Right forelimb (tissue), 1 donor: ENCODE data around the gene FSTL4.

Source experiments
- DNase-seq: peaks from one replicate; pipeline ENCODE4 v3.0.0-alpha.2; 2018

The FSTL4 gene

DNA sequence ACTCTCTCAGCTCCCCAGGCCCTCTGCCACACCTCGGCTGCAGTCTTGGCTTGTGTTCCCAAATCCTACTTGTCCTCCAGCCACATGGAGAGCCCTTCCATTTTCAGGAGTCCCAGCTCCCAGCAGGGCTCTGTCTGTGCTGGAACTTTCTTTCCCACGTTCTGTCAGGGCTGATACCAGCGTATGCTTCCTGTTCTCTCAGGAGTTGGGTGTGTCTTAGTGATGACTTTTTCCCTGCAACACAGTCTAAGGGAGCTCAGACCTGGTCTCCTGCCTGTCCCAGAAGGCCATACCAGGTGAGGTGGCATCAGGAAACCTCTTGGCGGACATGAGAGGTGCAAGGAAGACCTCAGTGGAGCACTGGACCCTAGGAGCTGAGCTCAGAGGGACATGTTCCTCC lies 334.0 kb downstream of the FSTL4 start:
- DNase-seq = no peak

DNA sequence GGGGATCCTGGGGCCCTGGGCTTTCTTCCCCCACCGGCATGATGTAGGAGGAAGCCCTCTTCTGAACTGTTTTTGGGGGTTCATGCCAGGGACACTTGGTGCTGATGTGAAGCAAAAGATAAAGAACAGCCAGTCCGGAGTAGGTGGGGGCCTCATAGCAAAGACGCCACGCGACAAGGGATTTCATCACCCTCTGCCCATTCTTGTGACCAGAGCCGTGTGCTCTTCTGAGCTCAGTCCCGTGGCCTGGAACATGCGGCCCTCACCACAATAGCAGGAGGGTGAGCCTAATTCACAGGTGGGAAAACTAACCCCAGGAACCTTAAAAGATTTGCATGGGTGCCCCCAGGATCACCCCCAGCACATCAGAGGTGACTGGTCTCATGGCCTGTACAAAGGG lies 334.6 kb downstream of the FSTL4 start:
- no peak for DNase-seq

DNA sequence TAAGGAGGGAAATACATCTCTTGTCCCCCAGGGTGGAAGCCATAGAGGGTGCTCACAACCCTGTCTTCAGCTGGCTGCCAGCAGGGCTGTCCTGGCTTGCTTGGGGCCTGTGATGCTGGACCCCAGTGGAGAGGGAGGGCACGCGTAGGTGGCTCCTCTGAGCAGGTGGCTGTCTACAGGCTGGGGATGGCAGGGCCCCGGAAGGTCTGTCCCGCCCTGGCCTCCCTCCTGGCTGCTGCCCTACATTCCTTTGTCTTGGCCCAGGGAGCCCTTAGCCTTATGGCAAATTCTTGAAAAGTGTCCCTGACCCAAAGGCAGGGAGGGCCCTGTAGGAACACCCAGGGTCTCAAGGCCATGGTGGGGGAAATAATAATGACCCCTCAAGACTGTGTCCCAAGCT lies 336.2 kb downstream of the FSTL4 start:
- DNase-seq = no peak

DNA sequence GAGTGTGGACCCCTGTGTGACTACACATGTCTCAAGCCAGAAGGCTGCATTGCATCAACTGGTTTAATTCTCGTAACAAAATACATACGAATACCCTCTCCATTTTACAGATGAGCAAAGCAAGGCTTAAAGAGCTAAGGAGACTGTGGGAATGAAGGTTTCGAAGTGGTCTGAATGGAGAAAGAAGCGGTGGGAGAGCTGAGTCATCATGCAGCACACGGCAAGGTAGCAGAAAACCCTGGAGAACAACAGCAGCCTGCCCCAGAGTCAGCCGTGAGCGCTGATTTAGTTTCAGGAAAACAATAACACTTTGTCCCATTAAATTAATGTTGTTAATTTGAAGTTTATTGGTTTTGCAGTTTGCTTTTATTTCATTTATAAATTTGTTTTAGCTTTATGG lies 336.7 kb downstream of the FSTL4 start:
- DNase-seq = no peak

DNA sequence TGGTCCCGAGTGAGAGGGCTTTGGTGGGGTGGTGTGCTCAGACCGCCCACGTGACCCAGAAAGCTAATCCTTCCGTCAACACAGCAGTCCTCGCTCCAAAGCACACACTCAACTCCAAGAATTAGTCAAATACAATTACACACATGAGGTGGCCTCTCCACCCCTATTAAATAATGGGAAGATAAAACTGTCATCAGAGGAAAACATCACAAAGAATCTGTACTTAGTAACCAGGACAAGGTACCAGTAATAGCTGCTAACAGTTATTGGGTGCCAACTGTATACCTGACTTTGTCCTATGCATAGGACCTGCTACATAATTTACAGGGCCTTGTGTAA lies 337.8 kb downstream of the FSTL4 start:
- DNase-seq = no peak

DNA sequence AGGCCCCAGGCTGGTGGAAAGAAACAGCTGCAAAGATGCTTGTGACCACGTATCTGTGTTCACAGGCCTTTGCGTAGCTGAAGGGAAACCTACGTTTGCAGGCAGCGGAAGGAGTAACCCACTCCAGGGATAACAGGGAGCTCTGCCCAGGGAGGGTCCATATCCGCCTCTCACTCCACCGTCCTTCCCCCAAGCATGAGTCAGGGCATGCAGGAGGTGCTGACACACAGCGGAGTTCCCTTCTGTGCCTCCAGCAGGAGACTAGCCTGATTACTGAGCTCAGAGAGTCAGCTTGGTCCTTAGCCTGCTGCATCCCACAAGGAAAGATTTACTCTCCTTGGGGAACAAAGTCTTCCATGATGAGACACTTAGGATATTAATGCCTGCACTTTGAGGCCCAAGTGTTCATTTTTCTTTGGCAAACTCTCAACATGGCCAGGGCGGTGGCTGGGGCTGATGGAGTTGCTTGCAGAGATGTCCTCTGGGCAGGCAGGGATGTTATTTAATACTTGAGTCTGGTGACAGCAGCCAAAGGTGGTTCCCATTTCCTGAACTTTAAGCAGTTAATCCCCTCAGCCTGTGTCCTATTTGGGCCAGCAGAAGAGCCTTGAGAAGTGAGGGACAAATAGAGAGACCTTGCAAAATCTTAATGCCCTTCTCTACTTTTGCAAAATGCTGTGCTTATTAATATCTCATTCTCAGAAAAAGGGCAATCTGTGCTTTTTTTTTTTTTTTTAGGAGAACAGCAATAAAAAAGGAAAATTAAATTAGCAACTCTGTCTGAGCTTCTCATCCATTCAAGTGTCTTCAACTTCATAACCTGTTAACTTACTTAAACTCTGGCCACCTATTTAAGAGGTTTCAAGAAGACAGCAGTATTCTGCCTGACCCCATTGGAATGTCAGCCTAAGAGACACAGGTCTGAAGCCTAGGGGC lies 338.4 kb downstream of the FSTL4 start:
- no peak for DNase-seq

DNA sequence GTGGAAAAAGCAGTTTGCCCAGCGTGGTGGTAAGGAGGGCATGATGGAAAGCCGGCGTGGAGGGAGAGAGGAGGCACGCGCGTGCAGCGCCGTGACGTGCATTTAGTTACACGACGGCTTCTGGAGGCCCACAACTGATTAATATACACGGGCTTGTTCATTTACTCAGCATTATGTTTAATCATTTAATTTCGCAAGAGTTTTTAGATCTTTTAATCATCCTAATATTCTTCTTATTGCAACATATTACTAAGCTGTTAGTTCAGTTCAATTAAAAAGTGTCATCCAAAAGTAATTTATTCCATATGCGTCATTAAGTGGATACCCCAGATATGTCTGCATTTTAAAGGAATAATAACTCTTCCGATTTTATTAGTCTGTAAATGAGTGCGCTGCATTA lies 340.0 kb downstream of the FSTL4 start:
- DNase-seq = no peak

DNA sequence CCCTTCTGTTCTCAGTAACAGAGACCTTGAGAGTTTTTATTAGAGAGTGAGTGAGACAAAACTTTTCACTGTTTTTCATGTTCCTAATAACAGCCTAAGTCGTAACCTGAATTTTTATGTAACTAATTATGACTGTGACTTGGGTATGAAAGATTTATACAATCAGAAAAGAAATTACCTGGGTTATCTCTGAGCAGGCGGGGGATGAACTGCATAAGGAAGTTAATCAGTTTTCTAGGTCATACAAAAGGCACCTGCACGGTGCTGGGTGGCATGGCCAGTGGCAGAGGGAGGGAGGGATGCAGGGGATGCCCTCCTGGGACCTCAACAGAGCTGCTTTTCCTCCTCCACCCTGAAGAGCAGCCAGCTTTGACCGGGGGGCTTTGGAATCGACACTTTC lies 340.7 kb downstream of the FSTL4 start:
- DNase-seq = no peak

DNA sequence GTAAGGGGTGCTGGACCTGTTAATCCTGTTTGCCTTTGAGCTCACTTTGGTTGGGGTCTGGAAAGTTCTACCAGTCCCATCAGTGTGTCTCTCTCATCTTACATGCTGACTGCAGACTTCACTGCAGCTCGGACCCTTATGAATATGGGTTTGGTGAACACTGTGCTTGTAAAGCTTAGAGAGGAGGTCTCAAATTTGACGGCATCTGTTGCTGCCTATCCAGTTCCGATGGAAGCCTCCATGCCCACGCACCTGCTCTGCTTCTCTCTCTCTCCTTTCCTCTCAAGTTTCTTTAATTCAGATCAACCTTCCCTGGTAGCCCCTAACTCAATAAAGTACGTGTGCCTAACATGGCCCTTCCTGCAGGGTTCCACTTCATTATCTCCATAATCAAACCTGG lies 342.6 kb downstream of the FSTL4 start:
- DNase-seq = no peak

DNA sequence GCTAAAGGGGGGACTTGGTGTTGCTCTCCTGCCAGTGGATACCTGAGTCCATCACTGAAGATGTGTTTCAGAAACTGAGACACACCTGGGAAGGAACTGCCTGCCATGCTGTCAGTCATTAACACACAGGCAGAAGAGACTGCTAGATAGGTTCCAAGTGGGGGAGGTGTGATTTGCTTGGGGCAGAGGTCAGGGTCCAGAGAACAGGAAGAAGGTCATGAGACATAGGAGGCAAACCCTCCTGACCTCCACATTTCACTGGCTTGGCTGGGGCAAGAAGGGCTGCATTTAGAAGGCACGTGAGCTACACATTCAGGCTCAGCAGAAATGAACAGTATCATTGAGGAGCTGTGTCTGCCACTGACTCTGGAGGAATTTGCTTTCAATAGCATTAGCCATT lies 344.7 kb downstream of the FSTL4 start:
- no peak for DNase-seq

DNA sequence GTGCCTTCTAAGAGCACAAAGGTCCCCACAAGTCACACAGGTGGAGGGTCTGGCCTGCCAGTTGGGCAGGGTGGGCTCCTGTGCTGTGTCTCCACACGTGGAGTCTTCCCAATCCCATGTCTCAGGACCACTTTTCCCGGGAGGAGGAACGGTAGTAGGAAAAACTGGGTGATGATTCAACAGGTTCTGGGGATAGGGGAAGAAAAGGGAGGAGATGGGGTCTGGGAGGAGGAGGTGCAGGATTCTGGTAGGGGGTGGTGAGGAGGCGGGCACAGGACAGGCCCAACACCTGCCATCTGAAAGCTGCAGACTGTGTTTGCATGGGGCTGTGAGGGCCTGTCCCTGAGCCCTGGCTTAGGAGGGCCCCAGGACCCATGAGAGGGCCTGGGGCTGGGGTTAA lies 345.4 kb downstream of the FSTL4 start:
- no peak for DNase-seq

DNA sequence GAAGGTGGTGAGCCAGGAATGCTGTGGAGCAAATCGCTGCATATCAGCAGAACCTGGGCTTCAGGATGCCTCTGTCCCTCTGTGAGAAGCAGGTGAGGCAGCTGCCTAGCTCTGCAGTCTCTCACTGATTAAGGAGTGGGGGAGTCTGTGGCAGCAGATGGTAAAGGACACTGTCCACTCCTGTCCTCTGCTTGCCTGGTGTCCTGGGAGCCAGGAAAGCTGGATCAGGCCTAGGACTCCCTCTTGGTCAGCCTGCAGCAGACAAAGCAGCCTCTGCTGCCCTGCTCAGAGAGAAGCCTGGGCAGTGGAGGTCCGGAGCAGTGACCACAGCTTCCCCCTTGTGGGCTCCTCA lies 345.8 kb downstream of the FSTL4 start:
- no peak for DNase-seq

DNA sequence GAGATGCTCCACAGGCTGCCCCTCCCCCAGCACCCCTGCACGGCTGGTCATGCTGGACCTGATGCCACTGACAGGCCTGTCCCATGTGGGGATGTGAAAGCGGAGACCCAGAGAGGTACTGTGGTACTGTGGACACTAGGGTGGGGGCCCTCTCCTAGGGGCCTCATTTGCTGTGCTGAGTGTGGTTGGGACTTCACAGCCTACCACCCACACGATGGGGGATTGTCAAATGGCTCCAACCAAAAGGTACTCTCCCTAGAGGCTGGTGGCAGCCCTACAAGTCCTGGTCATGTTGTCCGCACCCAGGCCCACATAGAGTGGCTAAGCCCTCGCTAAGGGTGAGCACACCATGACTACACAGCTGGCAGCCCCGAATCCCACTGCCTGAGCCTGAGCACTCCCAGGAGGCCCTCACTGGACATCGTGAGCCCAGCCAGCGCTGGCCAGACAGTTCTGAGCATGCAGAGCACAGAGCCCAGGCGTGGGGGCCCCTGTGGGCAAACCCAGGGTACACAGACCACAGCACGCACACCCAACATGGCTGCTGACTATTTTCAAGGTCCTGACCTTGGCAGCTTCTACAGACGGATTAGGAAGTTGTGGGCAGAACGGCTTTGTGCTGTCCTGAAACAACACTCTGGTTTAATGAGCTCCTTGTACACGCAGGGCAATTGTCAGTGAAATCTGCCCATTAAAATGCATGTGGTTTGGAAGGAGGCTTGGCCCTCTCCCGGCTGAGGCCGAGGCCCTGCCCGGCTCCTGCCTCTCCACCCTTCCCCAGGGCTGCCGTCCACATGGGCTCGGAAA lies 346.4 kb downstream of the FSTL4 start:
- DNase-seq = no peak

DNA sequence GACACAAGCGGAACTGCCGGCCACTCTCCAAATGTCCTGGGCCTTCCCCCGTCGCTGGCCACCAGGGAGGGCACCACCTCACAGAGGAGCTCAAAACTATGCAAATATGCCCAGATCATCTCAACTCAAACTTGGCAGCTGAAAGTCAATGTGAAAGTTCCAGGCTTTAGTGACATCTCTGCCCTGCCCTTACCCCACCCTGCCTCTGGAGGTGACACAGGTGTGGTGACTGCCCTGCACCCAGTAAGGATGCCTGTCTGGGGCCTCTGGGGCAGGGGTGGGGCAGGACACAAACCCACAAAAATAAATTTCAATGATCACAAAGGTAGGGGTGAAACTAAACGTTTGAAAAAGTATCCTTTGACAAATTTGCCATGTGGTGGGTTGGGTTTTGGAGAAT lies 347.1 kb downstream of the FSTL4 start:
- no peak for DNase-seq

DNA sequence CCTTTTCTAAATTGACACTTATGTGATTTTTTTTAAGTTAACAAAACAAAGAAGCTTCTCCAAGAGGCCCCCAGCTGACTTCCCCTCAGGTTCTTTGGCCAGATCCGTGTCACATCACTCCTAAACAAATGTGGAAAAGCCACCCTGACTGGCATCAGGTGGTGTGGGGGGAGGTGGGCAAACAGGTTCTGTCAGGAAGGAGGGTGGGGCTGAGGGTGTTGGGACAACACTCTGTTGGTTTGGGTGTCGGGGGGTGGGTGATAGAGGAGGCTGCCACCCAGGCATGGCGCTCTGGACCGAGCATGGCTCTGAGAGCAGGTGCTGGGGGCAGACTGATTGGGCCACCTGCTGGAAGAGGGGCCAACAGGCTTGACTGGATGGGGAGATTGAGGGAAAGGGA lies 349.7 kb downstream of the FSTL4 start:
- DNase-seq = no peak

DNA sequence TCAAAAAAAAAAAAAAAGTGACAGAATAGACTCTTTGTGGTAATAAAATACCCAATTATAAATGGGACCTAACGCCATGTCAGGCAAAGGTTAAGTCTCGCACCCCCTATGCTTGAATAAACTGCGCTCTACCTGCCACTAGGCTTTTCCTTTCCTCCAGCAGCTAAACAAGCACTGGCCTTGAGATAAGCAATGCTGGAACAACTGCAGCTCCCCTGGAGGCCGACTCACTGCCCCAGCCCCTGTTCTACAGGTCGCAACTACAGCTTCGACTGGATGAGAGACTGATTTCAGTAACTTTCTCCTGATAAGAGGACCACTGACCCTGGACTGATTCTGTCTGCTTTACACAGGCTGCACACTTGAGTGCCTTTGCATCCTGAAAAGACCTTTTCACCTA lies 350.3 kb downstream of the FSTL4 start:
- no peak for DNase-seq

DNA sequence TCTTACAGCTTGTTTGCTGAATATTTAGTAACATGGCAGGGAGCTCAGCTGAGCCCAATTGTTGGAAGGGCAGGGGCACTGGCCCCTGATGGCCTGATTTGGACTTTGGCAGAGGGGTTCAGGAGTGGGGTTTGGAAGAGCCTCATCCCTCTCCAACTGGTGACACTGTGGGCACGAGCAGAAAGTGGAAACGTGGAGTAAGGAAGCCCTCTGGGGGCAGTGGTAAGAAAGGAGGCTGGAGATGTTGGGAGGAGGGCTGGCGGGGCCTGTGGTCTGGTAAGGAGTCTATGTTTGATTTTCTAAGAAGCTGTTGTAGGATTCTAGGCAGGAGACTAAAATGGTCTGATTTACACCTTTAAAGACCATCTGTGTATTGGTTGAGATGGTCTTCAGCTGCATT lies 351.6 kb downstream of the FSTL4 start:
- DNase-seq = no peak

DNA sequence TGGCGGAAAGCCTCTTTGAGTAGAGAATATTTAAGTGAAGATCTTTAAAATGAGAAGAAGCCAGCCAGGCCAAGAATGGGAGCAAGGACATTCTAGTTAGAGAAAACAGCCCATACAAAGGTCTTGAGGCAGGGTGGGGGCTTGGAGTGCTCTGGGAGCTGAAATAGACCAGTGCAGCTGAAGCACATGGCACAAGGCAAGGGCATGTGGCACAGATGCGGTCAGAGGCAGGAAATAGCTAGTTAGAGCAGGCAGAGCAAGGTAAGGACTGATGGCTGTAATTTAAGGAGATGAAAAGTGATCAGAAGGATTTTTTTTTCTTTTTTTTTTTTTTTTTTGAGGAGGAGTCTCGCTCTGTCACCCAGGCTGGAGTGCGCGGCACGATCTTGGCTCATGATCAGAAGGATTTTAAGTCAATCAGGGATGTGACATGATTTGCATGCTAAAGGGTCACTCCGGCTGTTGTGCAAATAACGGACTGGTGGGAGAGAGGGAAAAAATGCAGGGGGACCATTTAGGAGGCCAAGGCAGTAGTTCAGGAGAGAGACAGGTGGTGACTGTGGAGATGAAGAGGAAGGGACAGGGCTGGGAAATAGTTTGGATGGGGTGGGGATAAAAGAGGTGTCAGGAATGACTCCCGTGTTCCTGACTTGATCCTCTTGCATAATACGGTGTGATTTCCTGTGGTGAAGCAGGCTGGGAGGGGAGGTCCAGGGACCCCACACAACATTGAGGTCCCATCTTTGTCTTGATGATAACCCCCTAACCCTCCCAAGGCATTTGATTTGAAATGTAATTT lies 352.9 kb downstream of the FSTL4 start:
- DNase-seq = no peak

DNA sequence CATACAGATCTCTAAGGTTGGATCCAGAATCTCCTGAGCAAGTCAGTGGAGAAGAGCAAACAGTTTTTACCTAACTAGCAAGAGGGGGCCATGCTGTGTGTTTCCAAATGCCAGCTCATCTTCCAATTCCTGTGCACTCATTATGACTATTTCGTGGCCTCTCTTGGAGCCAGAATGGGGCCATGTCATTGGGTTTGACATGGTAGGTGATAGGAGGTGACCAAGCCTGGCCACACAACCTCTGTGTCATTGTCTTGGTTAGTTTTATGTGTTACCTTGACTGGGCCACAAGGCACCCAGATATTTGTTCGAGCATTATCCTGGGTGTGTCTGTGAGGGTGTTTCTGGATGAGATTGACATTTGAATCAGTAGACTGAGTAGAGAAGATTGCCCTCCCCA lies 354.4 kb downstream of the FSTL4 start:
- no peak for DNase-seq

DNA sequence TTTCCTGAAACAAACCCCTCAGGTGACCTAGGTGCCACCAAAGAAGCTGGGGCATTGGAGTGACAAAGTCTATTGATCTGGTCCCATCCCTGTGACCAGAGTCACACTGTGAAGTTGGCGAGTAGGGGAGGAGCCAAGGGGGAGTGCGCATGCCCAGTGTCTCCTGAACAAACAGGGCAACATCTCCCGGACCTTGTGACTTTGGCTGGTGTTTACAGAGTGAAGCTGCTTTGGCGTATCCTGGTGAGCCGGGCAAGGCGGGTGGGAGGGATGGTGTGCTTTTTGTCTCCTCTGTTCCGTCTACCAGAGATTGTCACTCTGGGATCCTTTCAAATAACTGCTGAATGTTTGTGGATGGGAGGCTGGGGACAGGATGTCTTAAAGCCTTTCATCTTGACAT lies 356.1 kb downstream of the FSTL4 start:
- DNase-seq = no peak

DNA sequence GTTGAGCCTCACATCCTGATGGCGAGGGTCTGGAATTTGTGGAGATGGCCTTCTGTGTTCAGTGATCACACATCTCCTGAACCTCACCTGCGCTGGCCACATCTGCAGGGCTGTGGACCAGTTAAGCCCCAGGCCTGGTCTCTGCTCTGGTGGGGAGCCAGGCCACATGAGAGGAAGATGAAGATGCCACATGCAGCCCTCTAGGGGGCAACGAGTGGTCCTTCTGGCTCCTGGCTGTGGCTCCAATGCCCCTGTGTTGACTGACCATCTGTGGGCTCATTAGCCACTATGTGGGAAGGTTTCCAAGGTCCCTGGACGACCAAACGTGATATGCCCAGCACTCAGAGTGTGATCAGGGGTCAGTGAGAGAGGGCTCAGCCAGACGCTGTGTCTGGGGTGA lies 357.5 kb downstream of the FSTL4 start:
- no peak for DNase-seq

DNA sequence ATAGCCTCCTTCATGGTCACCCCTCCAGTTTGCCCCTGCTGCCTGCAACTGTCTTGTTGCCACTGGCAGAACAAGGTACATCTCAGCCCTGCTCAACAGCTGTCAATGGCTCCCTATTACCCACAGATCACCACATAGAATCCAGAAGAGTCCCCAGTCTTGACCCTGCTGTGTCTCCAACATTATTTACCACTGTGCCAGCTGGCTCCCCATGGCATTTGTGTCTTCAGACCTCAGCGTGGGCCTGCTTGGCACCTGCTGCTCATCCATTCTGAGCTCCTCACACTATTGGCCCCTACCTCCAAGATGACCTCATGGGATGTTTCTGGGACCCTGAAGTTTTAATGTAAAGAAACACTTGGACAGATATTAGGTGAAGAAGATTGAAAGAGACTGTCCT lies 358.7 kb downstream of the FSTL4 start:
- DNase-seq = no peak

DNA sequence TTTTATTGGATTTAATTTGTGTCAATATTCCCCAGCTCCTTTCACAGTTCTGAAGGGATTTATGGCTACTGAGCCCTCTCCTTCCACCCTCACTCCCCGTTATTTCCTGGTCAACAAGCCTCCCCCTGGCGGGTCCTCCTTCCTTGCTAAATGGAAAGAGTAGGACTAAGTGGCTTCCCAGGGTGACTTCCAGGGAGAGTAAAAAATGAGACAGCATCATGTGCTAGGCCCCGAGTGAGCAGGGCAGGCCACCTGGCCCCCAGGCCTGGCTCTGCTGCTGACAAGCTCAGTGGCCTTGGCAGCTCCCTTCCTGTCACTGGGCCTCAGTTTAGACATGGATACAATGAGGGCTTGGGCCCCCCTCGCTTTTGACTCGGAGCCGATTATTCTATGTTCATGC lies 359.3 kb downstream of the FSTL4 start:
- DNase-seq = no peak

DNA sequence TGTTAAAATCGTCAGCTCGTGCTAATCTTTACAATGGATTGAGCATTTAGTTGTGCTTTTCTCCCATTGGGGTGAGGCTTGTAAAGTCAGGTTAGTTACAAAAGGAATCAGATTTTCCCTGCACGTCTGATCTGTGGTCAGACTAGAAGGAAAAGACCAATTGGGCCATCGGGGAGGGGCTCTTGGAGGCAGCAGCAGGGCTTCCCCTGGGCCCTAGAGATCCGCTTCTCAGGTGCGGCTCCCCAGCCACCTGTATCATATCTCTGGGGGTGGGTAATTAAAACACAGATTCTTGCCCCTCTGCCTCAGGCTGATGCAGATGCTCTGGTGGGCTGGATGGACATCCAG lies 360.2 kb downstream of the FSTL4 start:
- DNase-seq = no peak
